ENCODE measurements around the gene CTNNA1.
"Not testable (repeated sequence)": the region's sequence is repeated elsewhere in the genome, so short reads cannot be mapped to it uniquely, and the experiment has no call there.

CTNNA1 gene

GRCh38 chr5:138820695-138821094 is 67.5 kb downstream of the CTNNA1 start:
- DNase-seq = no peak

- no peak for DNase-seq
Measured at GRCh38 chr5:138824516-138824915, 71.3 kb downstream of the CTNNA1 start.

GRCh38 chr5:138824924-138825863 is 72.0 kb downstream of the CTNNA1 start:
- DNase-seq = no peak

GRCh38 chr5:138828556-138828955 is 75.3 kb downstream of the CTNNA1 start:
- no peak for DNase-seq

GRCh38 chr5:138829341-138829740 is 76.1 kb downstream of the CTNNA1 start:
- DNase-seq = no peak

- DNase-seq = no peak
Measured at GRCh38 chr5:138831703-138832102, 78.5 kb downstream of the CTNNA1 start.

- no peak for DNase-seq
Measured at GRCh38 chr5:138832218-138832617, 79.0 kb downstream of the CTNNA1 start.

GRCh38 chr5:138833080-138833479 is 79.9 kb downstream of the CTNNA1 start:
- no peak for DNase-seq

GRCh38 chr5:138833726-138834480 is 80.7 kb downstream of the CTNNA1 start:
- no peak for DNase-seq

GRCh38 chr5:138834853-138835252 is 81.6 kb downstream of the CTNNA1 start:
- DNase-seq = not testable (repeated sequence)

GRCh38 chr5:138837160-138837559 is 83.9 kb downstream of the CTNNA1 start:
- no peak for DNase-seq

- DNase-seq = no peak
Measured at GRCh38 chr5:138840103-138840502, 86.9 kb downstream of the CTNNA1 start.

- DNase-seq = no peak
Measured at GRCh38 chr5:138841531-138841930, 88.3 kb downstream of the CTNNA1 start.

GRCh38 chr5:138843316-138844124 is 90.3 kb downstream of the CTNNA1 start:
- DNase-seq = no peak

GRCh38 chr5:138844125-138844461 is 90.9 kb downstream of the CTNNA1 start:
- no peak for DNase-seq

GRCh38 chr5:138844812-138845513 is 91.7 kb downstream of the CTNNA1 start:
- DNase-seq = no peak

GRCh38 chr5:138849439-138849838 is 96.2 kb downstream of the CTNNA1 start:
- no peak for DNase-seq

- no peak for DNase-seq
Measured at GRCh38 chr5:138849882-138850281, 96.7 kb downstream of the CTNNA1 start.

GRCh38 chr5:138850865-138851435 is 97.7 kb downstream of the CTNNA1 start:
- no peak for DNase-seq

GRCh38 chr5:138853132-138853531 is 99.9 kb downstream of the CTNNA1 start:
- DNase-seq = no peak

- DNase-seq = no peak
Measured at GRCh38 chr5:138867011-138867410, 113.8 kb downstream of the CTNNA1 start.

GRCh38 chr5:138869038-138869437 is 115.8 kb downstream of the CTNNA1 start:
- no peak for DNase-seq
